ES-I3 (cell line): ENCODE data around the gene HEATR5A.
"Not testable (repeated sequence)": the region's sequence is repeated elsewhere in the genome, so short reads cannot be mapped to it uniquely, and the experiment has no call there.

ENCODE experiments used
- H3K36me3 ChIP-seq: 2 replicates; pipeline ENCODE4 v1.6.1; 2013; ENCODE audit warnings: mild to moderate bottlenecking, low read length, control low read depth, moderate library complexity; ENCODE audit not compliant: insufficient read depth
- H3K4me1 ChIP-seq: 2 replicates; pipeline ENCODE4 v1.6.1; 2013; ENCODE audit warnings: mild to moderate bottlenecking, control low read depth, low read length; ENCODE audit not compliant: insufficient read depth
- H3K9ac ChIP-seq: 2 replicates; pipeline ENCODE4 v1.6.1; 2013; ENCODE audit warnings: low read depth, mild to moderate bottlenecking, low read length, moderate library complexity
- H3K9me3 ChIP-seq: 2 replicates; pipeline ENCODE4 v1.6.1; 2013; ENCODE audit warnings: mild to moderate bottlenecking, low read length, moderate library complexity; ENCODE audit not compliant: control insufficient read depth, insufficient read depth

Gene HEATR5A

DNA sequence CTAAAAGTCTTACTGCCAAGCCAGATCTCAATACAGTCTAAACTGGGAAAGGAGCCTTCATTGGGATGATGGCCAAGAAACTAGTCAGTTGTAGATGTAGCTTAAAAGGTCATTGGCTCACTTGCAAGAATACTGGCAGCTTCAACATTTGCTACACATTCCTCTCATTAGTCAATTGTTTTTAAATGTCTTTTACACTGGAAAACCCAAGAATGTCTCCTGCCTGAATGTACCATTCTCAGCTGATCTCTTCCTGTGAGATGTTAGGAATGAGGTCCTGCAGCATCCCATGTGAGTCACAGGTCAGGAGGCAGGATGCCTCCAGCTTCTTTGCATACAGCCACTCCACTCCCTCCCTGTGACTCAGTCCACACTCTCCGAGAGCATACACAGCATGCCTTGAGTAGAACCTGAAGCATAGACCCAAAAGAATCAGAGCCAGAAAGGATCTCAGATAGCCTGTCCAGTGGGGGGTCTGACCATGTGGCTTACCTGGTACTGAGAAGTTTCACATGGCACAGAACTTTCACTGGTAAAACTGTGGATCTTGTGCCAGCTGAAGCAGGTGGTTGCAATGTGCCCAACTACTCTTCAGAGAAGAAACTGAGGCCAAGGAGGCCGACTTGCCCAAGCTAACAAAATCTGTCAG lies 156.7 kb downstream of the HEATR5A start:
- Histone ChIP-seq H3K4me1 (peaks cover 11% of the 10 kb centered on the region; the same call in 1 of the 2 replicates), H3K9ac (no peak overlapping the region), H3K36me3 (no peaks in the 10 kb centered on the region), H3K9me3 (no peaks in the 10 kb centered on the region)

DNA sequence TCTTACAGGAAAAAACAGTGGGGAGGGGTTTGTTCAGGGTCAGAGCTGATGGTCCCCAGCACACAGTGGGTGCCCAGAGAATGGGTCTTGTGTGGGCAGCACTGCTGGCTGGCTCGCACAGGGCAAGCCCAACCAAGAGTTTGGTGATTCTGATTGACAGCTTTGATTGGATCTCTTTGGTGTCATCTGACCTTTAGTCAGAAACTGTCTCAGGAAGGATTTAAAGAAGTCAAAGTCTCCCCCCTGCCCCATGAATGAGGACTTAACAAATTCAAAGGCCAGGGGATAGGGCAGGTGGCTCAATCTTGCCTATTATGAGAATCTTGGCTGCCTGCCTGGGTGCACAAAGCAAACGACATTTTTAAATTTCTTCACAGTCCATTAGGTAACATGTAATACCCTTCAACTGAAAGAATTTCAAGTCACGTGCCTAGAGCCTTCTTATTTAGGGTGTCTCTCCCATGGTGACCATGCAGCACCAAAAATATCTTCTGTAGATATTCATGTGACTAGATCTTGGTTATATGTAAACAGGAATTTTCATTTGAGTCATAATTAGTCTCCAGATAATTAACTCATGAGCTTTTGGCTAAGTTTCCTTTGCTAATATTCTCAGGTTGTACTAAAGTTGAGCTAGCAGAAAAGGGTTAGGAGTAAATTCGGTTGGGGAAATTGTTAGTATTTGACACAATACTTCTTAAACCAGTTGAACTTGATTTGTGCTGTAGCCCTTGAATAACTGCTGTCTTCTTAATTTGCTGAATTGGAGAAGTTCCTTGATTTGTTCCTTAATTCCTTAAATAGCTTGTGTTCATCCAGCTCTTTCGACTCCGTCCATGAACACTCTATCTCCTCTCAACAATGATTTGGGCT lies 158.3 kb downstream of the HEATR5A start:
- H3K36me3 ChIP-seq = no peaks in the 10 kb centered on the region
- peaks cover 11% of the 10 kb centered on the region; the same call in 1 of the 2 replicates for H3K4me1 ChIP-seq
- no peak overlapping the region for H3K9ac ChIP-seq
- no peaks in the 10 kb centered on the region for H3K9me3 ChIP-seq

DNA sequence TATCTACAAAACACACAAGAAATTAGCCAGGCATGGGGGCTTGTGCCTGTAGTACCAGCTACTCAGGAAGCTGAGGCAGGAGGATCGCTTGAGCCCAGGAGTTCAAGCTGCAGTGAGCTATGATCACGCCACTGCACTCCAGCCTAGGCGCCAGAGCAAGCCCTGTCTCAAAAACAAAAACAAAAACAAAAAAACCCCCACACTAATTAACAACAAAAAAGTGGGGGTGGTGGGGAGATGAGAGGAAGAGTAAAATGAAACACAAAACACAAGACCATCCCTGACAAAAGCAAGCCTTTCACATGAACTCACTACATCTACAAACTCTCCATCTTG lies 158.9 kb downstream of the HEATR5A start:
- no peaks in the 10 kb centered on the region for H3K9me3 ChIP-seq
- no peak overlapping the region for H3K9ac ChIP-seq
- H3K36me3 ChIP-seq = no peaks in the 10 kb centered on the region
- H3K4me1 ChIP-seq = peaks cover 11% of the 10 kb centered on the region; the same call in 1 of the 2 replicates

DNA sequence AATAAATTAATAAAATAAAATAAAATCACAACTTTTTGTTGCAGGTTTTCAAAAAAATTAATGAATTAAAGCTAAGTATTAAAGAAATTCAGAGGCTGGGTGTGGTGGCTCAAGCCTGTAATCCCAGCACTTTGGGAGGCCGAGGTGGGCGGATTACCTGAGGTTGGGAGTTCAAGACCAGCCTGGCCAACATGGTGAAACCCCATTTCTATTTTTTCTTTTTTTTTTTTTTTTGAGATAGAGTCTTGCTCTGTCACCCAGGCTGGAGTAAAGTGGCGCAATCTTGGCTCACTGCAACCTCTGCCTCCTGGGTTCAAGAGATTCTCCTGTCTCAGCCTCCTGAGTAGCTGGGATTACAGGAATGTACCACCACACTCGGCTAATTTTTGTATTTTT lies 161.3 kb downstream of the HEATR5A start:
- not testable (repeated sequence) for H3K9me3 ChIP-seq, H3K36me3 ChIP-seq, H3K9ac ChIP-seq, H3K4me1 ChIP-seq

DNA sequence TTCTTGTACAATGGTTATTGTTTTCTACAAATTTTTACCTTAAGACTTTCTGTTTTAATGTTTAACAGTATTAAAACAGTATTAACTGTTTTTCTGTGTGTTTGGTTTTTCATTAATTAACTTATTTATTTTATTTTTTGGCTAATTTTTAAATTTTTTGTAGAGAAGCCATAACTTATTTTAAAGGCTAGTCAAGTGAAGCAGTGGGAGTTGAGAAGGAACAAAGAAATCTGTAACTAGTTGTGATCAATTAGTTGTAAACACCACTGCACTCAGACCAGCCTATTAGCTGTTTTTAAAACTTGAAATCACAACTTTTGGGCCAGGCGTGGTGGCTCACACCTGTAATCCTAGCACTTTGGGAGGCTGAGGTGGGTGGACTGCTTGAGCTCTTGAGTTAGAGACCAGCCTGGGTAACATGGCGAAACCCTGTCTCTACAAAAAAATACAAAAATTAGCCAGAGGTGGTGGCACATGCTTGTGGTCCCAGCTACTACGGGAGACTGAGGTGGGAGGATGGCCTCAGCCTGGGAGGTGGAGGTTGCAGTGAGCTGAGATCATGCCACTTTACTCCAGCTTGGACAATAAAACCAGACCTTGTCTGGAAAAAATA lies 161.8 kb downstream of the HEATR5A start:
- Histone ChIP-seq H3K36me3 (no peaks in the 10 kb centered on the region), H3K4me1 (0 out of 2 replicates have a peak, but pooled peaks cover 4% of the 10 kb centered on the region), H3K9ac (no peak overlapping the region)

DNA sequence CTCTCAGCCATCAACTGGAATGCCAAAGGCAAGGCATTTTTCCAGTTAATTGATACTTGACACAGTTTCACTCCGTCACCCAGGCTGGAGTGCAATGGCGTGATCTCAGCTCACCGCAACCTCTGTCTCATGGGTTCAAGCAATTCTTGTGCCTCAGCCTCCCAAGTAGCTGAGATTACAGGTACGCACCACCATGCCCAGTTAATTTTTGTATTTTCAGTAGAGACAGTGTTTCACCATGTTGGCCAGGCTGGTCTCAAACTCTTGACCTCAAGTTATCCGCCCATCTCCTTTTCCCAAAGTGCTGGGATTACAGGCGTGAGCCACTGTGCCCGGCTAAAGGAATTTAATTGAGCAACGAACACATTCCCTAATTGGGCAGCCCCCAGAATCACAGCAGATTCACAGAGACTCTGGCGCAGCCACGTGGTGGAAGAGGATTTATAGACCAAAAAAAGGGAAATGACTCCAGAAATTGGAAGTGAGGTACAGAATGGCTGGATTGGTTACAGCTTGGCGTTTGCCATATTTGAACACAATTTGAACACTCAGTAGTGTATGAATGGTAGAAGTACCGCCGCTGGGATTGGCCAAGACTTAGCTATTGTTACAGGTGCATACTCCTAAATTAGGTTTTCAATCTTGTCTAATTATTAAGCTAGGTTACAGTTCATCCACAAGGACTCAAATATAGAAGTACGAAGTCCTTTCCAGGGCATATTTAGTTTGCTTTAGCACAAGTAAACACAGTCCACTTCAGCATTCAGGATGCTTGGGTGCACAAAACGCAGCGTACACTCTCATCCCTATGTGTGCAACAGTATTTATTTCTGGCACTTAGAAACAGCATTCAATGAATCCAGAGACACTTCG lies 162.6 kb downstream of the HEATR5A start:
- not testable (repeated sequence) for H3K36me3 ChIP-seq, H3K9me3 ChIP-seq, H3K9ac ChIP-seq, H3K4me1 ChIP-seq

More for the DNA sequence above, 161.8 kb downstream of the HEATR5A start:
- H3K9me3 ChIP-seq = no peaks in the 10 kb centered on the region

DNA sequence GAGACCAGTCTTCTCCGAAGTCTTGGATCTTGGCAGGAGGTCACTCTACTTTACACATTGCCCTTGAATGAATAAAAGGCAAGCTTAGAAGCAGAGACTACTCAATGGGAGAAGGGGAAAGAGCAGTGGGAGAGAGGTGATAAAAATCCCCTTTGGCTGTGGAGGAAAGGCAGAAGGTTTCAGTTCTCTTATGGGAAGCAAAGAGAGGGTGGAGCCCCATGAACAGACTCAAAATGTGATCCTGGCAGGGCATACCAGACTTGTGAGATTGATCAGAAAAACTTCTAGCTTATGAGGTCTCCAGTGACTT lies 163.2 kb downstream of the HEATR5A start:
- Histone ChIP-seq H3K9me3 (no peaks in the 10 kb centered on the region), H3K36me3 (no peaks in the 10 kb centered on the region), H3K4me1 (no peaks in the 10 kb centered on the region), H3K9ac (no peak overlapping the region)

DNA sequence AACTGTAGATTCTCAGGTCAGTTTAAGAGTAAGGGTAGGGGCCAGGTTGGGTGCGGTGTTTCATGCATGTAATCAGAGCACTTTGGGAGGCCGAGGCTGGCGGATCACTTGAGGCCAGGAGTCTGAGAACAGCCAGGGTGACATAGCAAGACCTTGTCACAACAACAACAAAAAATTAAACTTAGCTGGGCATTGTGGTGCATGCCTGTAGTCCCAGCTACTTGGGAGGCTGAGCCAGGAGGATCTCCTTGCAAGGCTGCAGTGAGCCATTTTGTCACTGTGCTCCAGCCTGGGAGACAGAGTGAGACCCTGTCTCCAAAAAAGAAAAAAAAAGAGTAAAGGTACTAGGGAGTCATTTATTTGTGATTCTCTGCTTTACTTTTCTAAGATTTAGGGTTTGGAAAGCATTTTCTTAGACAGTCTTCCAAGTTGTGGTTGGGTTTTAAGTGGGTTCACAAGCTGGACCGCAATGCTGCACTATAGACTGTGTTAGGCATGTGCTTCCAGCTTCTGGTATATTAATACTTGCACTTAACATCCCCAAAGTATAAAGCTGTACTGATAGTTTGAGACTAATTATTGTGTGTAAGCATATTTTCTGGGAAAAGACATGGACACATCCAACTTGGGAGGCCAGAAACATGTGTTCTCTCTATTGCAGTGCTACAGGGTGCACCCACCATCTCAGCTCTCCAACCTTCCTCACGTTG lies 163.7 kb downstream of the HEATR5A start:
- no peaks in the 10 kb centered on the region for H3K4me1 ChIP-seq
- H3K36me3 ChIP-seq = no peaks in the 10 kb centered on the region
- H3K9me3 ChIP-seq = no peaks in the 10 kb centered on the region
- H3K9ac ChIP-seq = no peak overlapping the region

DNA sequence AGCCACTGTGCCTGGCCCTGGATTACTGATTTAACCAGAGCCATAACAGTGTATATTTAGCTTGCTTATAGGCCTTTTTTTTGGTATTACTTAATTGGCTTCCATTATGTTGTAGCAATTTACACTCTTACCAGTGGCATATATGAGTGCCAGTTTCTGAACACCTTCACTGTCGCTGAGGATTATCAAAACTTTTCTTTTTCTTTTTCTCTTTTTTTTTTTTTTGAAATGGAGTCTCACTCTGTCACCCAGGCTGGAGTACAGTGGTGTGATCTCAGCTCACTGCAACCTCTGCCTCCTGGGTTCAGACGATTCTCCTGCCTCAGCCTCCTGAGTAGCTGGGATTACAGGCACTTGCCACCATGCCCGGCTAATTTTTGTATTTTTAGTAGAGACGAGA lies 164.4 kb downstream of the HEATR5A start:
- H3K36me3 ChIP-seq, H3K9me3 ChIP-seq, H3K4me1 ChIP-seq, H3K9ac ChIP-seq: not testable (repeated sequence)

DNA sequence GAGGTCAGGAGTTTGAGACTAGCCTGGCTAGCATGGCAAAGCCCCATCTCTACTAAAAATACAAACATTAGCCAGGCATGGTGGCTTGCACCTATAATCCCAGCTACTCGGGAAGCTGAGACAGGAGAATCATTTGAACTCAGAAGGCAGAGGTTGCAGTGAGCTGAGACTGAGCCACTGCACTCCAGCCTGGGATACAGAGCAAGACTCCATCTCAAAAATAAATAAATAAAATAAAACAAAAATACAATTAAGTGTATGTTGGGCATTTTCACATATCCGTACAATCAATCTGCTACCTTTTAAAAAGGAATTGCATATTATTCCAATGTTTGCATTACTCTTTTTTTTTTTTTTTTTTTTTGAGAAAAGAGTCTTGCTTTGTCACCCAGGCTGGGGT lies 165.1 kb downstream of the HEATR5A start:
- no peaks in the 10 kb centered on the region for H3K4me1 ChIP-seq
- H3K36me3 ChIP-seq = no peaks in the 10 kb centered on the region
- H3K9ac ChIP-seq = no peak overlapping the region

DNA sequence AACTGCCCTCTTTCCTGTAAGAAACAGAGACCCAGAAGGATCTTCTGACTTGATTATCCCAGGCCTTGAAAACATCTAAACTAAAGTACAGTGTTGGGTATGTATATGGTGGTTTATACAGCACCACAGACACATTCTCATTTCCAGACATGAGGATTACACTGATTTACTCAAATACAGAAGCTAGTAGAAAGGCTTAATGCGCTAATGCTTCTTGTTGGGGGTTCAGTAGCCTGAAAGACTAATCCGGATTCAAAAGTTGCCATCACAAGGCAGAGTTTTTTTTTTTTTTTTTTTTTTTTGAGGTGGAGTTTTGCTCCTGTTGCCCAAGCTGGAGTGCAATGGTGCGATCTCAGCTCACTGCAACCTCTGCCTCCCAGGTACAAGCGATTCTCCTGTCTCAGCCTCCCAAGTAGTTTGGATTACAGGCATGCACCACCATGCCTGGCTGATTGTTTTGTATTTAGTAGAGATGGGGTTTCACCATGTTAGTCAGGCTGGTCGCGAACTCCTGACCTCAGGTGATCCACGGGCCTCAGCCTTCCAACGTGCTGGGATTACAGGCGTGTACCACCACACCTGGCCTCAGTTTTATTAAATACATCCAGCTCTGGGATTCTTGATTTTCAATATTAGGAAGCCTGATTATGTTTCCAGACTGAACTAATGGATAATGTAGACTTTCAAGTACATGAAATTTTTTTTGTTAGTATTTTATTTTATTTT lies 166.4 kb downstream of the HEATR5A start:
- H3K4me1 ChIP-seq = no peaks in the 10 kb centered on the region
- H3K36me3 ChIP-seq = no peaks in the 10 kb centered on the region
- no peaks in the 10 kb centered on the region for H3K9me3 ChIP-seq
- H3K9ac ChIP-seq = no peak overlapping the region

More for the DNA sequence above, 165.1 kb downstream of the HEATR5A start:
- no peaks in the 10 kb centered on the region for H3K9me3 ChIP-seq

DNA sequence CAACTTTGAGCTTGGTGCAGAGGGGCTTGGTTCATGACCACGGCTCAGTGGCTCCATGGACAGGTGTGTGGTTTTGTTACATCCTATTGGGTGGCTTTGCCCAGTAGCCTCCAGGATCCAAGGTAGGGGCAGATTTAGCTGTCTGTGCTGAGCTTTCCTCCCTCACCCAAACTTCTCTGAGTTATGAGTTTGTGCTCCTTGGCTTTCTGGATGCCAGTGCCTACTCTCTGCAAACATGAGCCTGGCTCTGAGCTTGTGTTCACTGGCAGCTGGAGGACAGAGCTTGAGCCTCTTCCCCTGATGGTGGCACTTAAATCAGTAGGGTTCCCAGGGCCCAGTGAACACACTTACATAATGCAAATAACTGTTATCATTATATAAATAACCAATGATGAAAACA lies 167.5 kb downstream of the HEATR5A start:
- Histone ChIP-seq H3K4me1 (no peaks in the 10 kb centered on the region), H3K36me3 (no peaks in the 10 kb centered on the region), H3K9me3 (no peaks in the 10 kb centered on the region), H3K9ac (no peak overlapping the region)
